Colonic mucosa (tissue), 4 donors: ENCODE measurements around the gene PRR18. TPM values are rescaled to one million over a fixed set of nuclear protein-coding genes. Genes with fewer than 3 reads are reported as not detected.
A peak's percentile ranks its signal among the peaks of the same experiment; 100 is the strongest.

ENCODE experiments used
- DNase-seq: peaks from one replicate; pipeline ENCODE4 v3.0.0-alpha.2; 2020
- H3K27ac ChIP-seq: fragments of 200-600 bp; one replicate; pipeline ENCODE4 v1.8.0; 2021
- H3K27me3 ChIP-seq: fragments of 200-600 bp; one replicate; pipeline ENCODE4 v1.8.0; 2021
- H3K36me3 ChIP-seq: fragments of 200-600 bp; one replicate; pipeline ENCODE4 v1.8.0; 2021
- H3K4me1 ChIP-seq: fragments of 200-600 bp; one replicate; pipeline ENCODE4 v1.8.0; 2021; ENCODE audit warnings: mild to moderate bottlenecking
- H3K4me3 ChIP-seq: fragments of 200-600 bp; one replicate; pipeline ENCODE4 v1.8.0; 2021
- H3K9ac ChIP-seq, 2 donors: one replicate each; pipeline ENCODE4 v1.7.0; 2013; ENCODE audit warnings: control low read depth in 2 of 2, low read depth in 2 of 2, low read length in 2 of 2
- H3K9me3 ChIP-seq: fragments of 200-600 bp; one replicate; pipeline ENCODE4 v1.8.0; 2021
- intact Hi-C: fragments of 100-400 bp; cut with DNase I; formaldehyde crosslinking; loops from one replicate; pipeline ENCODE4 v1.14.1; 2022
- total RNA-seq, 2 donors: library from RNA; stranded (reverse); fragmentation: NEBNext Ultra II Directional in 1 of 2; extraction: Animal tissue kit (Norgen Biotek cat#: 25700) in 1 of 2; gene quantifications; one replicate each; pipeline ENCODE4 v1.2.1, GENCODE V29; 2021
- TF ChIP-seq, protein P1 (sequence below): fragments of 200-600 bp; IDR thresholded peaks from one replicate; pipeline ENCODE4 v1.8.0; 2022; ENCODE audit warnings: antibody characterized with exemption, mild to moderate bottlenecking
- donor health status: healthy.
- donor health status: DM: no; HTN: no; CAD: no.
- donor health status: DM: no; HTN: no; CAD: no.

Gene PRR18, protein sequence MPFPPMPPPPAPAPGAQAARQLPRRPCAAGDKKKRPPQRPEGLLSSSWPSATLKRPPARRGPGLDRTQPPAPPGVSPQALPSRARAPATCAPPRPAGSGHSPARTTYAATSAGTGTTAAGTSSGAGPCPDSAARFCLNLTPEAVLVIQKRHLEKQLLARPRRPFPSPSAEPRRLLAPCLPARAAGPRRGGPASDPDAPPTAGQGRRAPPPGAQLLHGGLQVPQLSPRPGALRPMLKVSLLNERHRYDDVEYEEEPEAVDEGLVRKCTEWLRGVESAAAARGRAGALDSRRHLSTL
- total RNA-seq: not detected

DNA sequence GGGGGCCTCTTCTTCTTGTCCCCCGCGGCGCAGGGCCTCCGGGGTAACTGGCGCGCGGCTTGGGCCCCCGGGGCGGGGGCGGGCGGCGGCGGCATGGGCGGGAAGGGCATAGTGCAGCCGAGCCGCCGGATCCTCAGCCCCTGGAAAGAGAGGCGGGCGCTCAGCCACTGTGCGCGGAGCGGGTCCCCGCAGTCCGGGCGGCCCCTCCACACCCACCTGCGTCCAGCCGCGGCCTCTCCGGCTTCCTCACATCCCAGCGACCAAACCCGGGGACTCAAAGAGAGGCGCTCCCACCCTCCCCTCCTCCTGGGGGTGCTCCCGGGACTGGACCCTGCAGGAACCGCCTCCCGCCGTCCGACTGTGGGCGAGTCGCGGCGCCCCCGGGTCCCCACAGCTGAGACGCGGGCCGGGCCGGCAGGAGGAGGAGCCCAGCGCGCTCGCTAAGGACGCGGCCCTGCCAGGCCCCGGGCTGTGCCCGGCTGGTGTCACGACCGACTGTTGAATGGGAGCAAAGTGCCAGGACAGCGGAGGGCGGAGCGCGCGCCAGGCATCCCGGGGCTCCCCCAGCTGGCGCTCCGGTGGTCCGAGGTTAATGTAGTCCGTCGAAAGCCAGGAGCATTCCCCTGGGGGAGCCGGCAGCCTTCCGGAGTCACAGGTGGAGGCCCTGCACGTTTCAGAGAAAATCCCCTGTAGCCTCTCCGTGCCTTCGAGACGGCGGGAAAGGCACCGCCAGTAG lies at the start of gene PRR18:
Gene PRR18, minus strand, starts transcription at position 360 of the 736 bp plus-strand sequence. Its CDS starts 250 bp downstream, at position 110.
- peak within 1 kb of the TSS; percentile 32 for H3K4me3 ChIP-seq
- DNase-seq: no peak

DNA sequence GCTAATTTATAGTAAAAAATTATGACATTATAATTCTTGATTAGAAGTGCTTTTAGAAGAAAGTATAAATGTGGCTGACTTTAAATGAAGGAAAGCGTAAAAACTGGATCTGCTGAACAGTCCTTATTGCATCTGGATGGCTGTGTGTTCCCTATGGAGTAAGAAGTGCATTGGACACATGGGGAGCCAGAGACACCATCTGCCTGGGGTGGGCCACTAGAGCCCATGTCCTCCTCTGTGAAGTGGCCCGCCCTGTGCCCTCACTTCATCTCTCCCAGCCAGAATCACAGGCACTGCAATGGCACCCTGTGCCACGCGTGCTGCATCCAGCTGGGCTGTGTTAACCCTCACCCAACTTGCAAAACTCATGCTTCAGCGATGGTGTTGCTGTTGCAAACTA lies 47.4 kb upstream of the PRR18 start:
- TF ChIP-seq, protein P1, sequence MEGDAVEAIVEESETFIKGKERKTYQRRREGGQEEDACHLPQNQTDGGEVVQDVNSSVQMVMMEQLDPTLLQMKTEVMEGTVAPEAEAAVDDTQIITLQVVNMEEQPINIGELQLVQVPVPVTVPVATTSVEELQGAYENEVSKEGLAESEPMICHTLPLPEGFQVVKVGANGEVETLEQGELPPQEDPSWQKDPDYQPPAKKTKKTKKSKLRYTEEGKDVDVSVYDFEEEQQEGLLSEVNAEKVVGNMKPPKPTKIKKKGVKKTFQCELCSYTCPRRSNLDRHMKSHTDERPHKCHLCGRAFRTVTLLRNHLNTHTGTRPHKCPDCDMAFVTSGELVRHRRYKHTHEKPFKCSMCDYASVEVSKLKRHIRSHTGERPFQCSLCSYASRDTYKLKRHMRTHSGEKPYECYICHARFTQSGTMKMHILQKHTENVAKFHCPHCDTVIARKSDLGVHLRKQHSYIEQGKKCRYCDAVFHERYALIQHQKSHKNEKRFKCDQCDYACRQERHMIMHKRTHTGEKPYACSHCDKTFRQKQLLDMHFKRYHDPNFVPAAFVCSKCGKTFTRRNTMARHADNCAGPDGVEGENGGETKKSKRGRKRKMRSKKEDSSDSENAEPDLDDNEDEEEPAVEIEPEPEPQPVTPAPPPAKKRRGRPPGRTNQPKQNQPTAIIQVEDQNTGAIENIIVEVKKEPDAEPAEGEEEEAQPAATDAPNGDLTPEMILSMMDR: no peak
- intact Hi-C loops: no loop called here

More for the DNA sequence above, at the start of gene PRR18:
- Histone ChIP-seq H3K4me1 (no peaks in the 10 kb centered on the region), H3K27ac (no peak within 1 kb of the TSS), H3K9me3 (no peaks in the 10 kb centered on the region), H3K36me3 (no peaks in the 10 kb centered on the region), H3K9ac (no peak within 1 kb of the TSS), H3K27me3 (peaks cover 41% of the 10 kb centered on the region)
- TF ChIP-seq, protein P1: no peak
- intact Hi-C loops: no loop called here

DNA sequence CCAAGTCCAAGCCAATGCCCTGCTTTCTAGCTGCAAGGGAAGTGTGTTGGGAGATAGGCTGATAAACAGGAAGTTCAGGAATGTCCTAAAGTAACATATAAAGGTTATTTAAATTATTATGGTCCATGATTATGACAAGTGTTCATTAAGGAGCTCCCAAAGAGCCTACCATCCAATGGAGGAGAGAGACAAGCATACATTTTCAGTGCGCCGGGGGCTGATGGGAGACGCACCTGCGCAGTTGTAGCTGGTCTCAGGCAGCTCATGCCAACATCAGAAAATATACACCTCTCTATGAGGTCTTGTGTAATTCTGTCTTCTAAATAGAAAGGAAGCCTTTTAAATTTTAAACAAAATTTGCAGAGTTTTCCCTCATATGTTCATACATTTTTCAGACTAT lies 46.8 kb upstream of the PRR18 start:
- no peaks in the 10 kb centered on the region for H3K4me1 ChIP-seq
- no peaks in the 10 kb centered on the region for H3K27me3 ChIP-seq
- H3K9ac ChIP-seq: no peak overlapping the region
- no peak for DNase-seq
- H3K36me3 ChIP-seq: no peaks in the 10 kb centered on the region
- TF ChIP-seq, protein P1: no peak
- H3K9me3 ChIP-seq: no peaks in the 10 kb centered on the region
- H3K4me3 ChIP-seq: no peak overlapping the region
- intact Hi-C loops: no loop called here
- H3K27ac ChIP-seq: no peak overlapping the region

More for the DNA sequence above, 47.4 kb upstream of the PRR18 start:
- no peak for DNase-seq
- H3K36me3 ChIP-seq: no peaks in the 10 kb centered on the region
- H3K4me3 ChIP-seq: no peak overlapping the region
- H3K27me3 ChIP-seq: no peaks in the 10 kb centered on the region
- no peaks in the 10 kb centered on the region for H3K9me3 ChIP-seq
- H3K27ac ChIP-seq: no peak overlapping the region
- no peak overlapping the region for H3K9ac ChIP-seq
- H3K4me1 ChIP-seq: no peaks in the 10 kb centered on the region

DNA sequence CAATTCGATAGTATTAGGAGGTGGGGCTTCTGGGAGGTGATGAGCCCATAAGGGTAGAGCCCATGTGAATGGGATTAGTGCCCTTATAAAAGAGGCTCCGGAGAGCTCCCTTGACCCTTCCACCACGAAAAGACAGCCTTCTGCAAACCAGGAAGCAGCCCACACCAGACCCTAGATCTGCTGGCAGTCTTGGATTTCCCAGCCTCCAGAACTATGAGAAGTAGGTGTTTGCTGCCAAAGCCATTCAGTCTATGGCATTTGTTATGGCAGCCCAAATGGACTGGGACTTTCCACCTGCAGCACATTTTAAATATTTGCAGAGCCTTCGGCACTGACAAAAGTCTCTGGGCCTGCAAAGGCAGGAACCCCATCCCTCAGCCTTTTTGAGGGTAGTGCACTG lies 46.0 kb upstream of the PRR18 start:
- intact Hi-C loops: no loop called here
- DNase-seq: no peak
- Histone ChIP-seq H3K4me3 (no peak overlapping the region), H3K9ac (no peak overlapping the region), H3K27ac (no peak overlapping the region), H3K9me3 (no peaks in the 10 kb centered on the region), H3K27me3 (no peaks in the 10 kb centered on the region), H3K4me1 (no peaks in the 10 kb centered on the region), H3K36me3 (no peaks in the 10 kb centered on the region)
- TF ChIP-seq, protein P1: no peak

DNA sequence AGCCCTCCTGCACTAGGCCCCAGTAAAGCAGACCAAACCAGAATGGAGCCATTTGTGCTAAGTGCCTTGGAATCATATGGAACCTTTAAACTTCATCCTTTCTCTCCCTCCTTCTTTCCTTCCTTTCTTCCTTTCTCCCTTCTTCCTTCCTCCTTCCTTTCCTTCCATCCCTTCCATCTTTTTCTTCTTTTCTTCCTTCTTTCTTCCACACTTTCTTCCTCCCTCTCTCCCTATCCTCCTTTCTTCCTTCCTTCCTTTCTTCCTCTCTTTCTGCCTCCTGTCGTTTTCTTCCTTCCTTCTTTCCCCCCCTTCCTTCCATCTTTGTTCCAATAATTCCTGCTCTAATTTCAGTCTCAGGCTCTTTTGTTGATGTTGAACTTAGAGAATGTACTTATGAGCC lies 45.3 kb upstream of the PRR18 start:
- no peaks in the 10 kb centered on the region for H3K9me3 ChIP-seq
- H3K36me3 ChIP-seq: no peaks in the 10 kb centered on the region
- intact Hi-C loops: no loop called here
- H3K4me3 ChIP-seq: no peak overlapping the region
- H3K27me3 ChIP-seq: no peaks in the 10 kb centered on the region
- TF ChIP-seq, protein P1: no peak
- no peaks in the 10 kb centered on the region for H3K4me1 ChIP-seq
- DNase-seq: no peak
- no peak overlapping the region for H3K9ac ChIP-seq
- no peak overlapping the region for H3K27ac ChIP-seq
